DND-41 (cell line): ENCODE results near the gene PSG11.
"Not testable (repeated sequence)": the region's sequence is repeated elsewhere in the genome, so short reads cannot be mapped to it uniquely, and the experiment has no call there.

Source experiments
- CTCF ChIP-seq: IDR thresholded peaks from 2 replicates; pipeline ENCODE4 v1.5.1; 2012; ENCODE audit warnings: borderline replicate concordance, low read length, moderate library complexity, mild to moderate bottlenecking; ENCODE audit not compliant: poor library complexity, severe bottlenecking; ENCODE audit errors: extremely low read depth
- EZH2 ChIP-seq: IDR thresholded peaks from 3 replicates; pipeline ENCODE4 v1.6.1; 2012; ENCODE audit warnings: borderline replicate concordance, low read depth, mild to moderate bottlenecking, moderate library complexity, low read length, inconsistent platforms; ENCODE audit not compliant: severe bottlenecking

- TF ChIP-seq CTCF, EZH2: not testable (repeated sequence)
Observed at GRCh38 chr19:43022098-43022497, 4.2 kb downstream of the PSG11 start.
